GM12865 (cell line): ENCODE data around the gene CCNY.
A peak's percentile ranks its signal among the peaks of the same experiment; 100 is the strongest.
"Not testable (repeated sequence)": the region's sequence is repeated elsewhere in the genome, so short reads cannot be mapped to it uniquely, and the experiment has no call there.

Experiments used
- DNase-seq: peaks from one replicate; pipeline ENCODE4 v3.0.0; 2010; ENCODE audit warnings: low read depth
- H3K4me3 ChIP-seq: 2 replicates; pipeline ENCODE4 v1.5.1; 2011; ENCODE audit warnings: mild to moderate bottlenecking, low read depth, low read length, control low read depth
- CTCF ChIP-seq: IDR thresholded peaks from 2 replicates; pipeline ENCODE4 v1.5.1; 2011; ENCODE audit warnings: low read length, control low read depth, low read depth, inconsistent platforms; ENCODE audit not compliant: insufficient read depth; ENCODE audit errors: missing control alignments

Gene CCNY

DNA sequence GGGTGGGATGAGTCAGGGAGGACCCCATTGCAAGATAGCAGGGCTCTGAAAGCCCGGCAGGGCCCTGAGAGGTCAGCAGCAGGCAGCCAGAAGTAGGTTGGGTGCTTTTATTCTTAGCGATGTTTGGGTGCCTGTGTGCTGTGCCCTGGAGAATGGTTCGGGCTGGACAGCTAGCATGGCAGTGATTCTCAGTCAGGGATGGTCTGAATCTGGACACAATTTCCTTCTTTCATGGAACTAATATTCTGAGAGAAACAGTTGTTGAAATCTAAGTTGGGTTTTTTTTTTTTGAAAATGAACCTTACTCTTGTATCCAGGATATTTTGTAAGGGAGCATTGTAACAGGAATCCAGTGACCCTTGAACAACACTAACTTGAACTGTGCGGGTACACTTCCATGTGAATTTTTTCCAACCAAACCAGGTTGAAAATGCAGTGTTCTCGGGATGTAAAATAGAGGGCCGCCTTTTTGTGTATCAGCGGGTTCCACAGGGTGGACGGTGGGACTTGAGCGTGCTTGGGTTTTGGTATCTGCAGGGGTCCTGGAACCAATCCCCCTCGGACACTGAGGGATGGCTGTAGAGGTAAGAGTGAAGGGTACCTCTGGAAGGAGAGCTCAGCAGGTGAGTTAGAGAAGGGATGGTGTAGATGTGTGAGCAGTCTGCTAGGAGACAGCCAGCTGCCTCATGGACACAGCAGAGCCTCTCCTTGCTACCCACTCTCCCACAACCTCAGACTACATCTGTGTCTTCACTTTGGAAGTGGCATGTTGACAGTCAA lies 12.5 kb downstream of the CCNY start:
- H3K4me3 ChIP-seq = no peak overlapping the region
- no peak for DNase-seq
- no peak for TF ChIP-seq CTCF

- no peak overlapping the region for H3K4me3 ChIP-seq
- no peak for DNase-seq
- no peak for TF ChIP-seq CTCF
These were observed 13.1 kb downstream of the CCNY start for GRCh38 chr10:35349389-35349915.

DNA sequence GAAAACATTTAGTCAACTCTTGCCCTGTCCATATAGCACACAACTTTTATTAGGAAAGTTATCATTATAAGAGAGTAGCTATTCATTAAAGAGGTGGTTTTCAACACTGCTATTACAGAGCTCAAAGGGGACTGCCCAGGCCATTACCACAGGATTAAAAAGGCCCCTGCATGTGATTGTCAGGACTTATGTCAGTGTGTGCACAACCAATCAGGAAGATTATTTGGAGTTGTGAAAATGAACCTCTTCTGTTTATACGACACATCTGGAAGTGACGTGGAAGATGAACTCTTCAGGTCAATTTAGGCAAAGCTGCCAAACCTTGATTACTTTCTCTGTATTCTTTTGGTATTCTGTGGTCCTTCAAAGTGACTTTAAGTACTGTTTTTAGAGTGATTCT lies 14.7 kb downstream of the CCNY start:
- no peak for TF ChIP-seq CTCF
- DNase-seq = no peak
- no peak overlapping the region for H3K4me3 ChIP-seq

DNA sequence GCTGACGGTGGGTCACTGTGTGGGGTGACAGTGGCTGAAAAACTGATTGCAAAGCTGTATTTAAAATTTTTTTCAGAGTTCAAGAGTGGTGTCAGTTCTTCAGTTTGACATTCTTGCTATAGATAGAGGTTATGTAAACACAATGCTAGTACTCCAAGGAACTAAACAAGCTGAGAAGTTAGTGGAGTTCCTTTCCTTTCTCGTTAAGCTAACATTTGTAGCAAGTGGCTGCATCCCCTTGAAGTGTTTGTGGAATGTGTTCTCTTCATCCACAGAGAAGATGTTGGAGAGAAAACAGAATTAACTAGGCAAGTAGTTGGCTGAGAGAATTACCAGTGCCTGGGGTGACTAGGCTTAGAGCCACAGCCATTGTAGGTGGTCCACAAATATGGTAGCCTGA lies 15.8 kb downstream of the CCNY start:
- H3K4me3 ChIP-seq = no peak overlapping the region
- no peak for DNase-seq
- no peak for TF ChIP-seq CTCF

DNA sequence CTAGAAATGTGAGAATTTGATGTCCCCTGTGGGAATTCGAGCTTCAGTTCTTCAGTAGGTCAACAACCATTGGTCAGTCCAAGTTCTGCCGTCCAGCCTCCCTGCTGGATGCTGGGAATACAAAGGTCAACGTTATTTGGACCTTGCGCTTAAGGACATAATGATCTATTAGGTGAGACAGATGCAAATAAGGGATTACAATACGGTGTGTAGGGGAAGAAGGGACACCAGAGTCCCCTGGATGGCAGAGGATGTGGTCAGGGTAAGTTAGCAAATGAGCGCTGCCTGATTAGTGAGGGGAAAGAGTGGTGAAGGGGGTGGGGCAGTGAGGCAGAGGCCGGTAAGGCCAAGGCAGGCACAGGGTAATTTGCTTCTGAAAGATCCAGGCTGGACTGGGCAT lies 16.2 kb downstream of the CCNY start:
- no peak for TF ChIP-seq CTCF
- DNase-seq = peak; percentile 52
- H3K4me3 ChIP-seq = no peak overlapping the region

GRCh38 chr10:35353395-35353794 lies 17.1 kb downstream of the CCNY start:
- no peak overlapping the region for H3K4me3 ChIP-seq
- peak; percentile 28 for DNase-seq
- no peak for TF ChIP-seq CTCF

DNA sequence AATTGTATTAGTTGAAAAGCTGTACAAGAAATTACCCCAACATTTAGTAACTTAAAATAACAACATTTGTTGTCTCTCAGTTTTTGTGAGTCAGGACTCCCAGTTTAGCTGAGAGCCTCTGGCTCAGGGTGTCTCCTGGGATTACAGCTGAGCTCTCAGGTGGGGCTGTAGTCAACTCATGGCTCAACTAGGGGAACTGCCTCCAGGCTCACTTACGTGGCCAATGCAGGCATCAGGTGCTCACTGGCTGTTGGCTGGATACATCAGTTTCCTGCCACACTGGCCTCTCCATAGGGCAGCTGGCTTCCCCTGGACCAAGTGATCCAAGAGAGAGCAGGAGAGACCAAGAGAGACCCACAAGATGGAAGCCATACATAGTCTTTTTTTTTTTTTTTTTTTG lies 17.5 kb downstream of the CCNY start:
- DNase-seq = peak; percentile 55
- no peak for TF ChIP-seq CTCF
- no peak overlapping the region for H3K4me3 ChIP-seq

- not testable (repeated sequence) for DNase-seq, H3K4me3 ChIP-seq
These were observed 17.9 kb downstream of the CCNY start for GRCh38 chr10:35354257-35354656.
